Purkinje cell (primary cell): ENCODE results near the gene GOLGA6L2. TPM values are rescaled to one million over a fixed set of nuclear protein-coding genes. Genes with fewer than 3 reads are reported as not detected.

Experiments used
- polyA plus RNA-seq: library from polyadenylated mRNA; unstranded; fragments of >200 nt; fragmentation: Nextera tagmentation; gene quantifications from 2 replicates; pipeline ENCODE4 v1.2.1, GENCODE V29; 2014

The GOLGA6L2 gene
- not detected in 2 replicates for polyA plus RNA-seq

GRCh38 chr15:23447107-23447500, at the start of gene GOLGA6L2:
GOLGA6L2 (minus strand) TSS chr15:23447243; CDS start chr15:23447181, 62 bp downstream.

Other genes with a start within 250 kb of the GOLGA6L2 start
- gene GOLGA6L26, start 113.0 kb downstream of the GOLGA6L2 start, polyA plus RNA-seq = not detected in 2 replicates
- gene GOLGA8S, start 92.5 kb downstream of the GOLGA6L2 start, polyA plus RNA-seq = 0.19 and 0.53 TPM in 2 replicates
- 6.7 and 14.7 TPM in 2 replicates for gene MKRN3, start 118.4 kb upstream of the GOLGA6L2 start, polyA plus RNA-seq
- 0.18 and 0.98 TPM in 2 replicates for gene MAGEL2, start 200.6 kb upstream of the GOLGA6L2 start, polyA plus RNA-seq
- gene NDN, start 240.1 kb upstream of the GOLGA6L2 start, polyA plus RNA-seq = 23.8 and 34.9 TPM in 2 replicates